AG04449 (cell line): Measurements from ENCODE around the gene OR4B1.

ENCODE experiments used
- CTCF ChIA-PET: fragments of 350-600 bp; formaldehyde crosslinking; extraction: SDS; loops from one replicate; lab custom pipeline; 2021; ENCODE audit warnings: antibody characterized with exemption; lab: Yijun Ruan, JAX
- POLR2A ChIA-PET: fragments of 400-600, 350-600 bp; formaldehyde crosslinking; extraction: SDS; loops from one replicate; lab custom pipeline; 2020; ENCODE audit warnings: antibody characterized with exemption, inconsistent platforms; lab: Yijun Ruan, JAX
- DNase-seq: peaks from one replicate; pipeline ENCODE4 v3.0.0-alpha.2; 2010; ENCODE audit warnings: low read depth, low spot score
- H3K4me3 ChIP-seq: 2 replicates; pipeline ENCODE4 v1.5.1; 2011; ENCODE audit warnings: low read depth, mild to moderate bottlenecking, control low read depth, low read length
- TF ChIP-seq, protein P1 (sequence below): IDR thresholded peaks from one replicate; pipeline ENCODE4 v1.5.1; 2011; ENCODE audit warnings: mild to moderate bottlenecking, moderate library complexity, low read length, control low read depth, inconsistent platforms; ENCODE audit not compliant: insufficient read depth; ENCODE audit errors: missing control alignments

The OR4B1 gene, protein sequence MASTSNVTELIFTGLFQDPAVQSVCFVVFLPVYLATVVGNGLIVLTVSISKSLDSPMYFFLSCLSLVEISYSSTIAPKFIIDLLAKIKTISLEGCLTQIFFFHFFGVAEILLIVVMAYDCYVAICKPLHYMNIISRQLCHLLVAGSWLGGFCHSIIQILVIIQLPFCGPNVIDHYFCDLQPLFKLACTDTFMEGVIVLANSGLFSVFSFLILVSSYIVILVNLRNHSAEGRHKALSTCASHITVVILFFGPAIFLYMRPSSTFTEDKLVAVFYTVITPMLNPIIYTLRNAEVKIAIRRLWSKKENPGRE

DNA sequence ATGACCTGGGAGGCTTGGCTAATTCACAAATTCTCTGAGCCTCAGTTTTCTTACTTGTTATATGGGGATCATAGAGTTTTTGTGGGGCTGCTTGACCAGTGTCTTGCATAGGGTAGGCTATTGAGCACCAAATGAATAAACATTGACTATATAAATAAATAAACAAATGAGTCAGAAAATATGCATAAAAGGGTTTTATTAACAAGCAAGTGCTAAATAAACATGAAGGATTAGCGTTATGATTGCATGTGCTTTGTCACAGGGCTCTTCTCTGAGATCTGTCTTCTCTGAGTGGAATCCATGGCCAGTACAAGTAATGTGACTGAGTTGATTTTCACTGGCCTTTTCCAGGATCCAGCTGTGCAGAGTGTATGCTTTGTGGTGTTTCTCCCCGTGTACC lies at the start of gene OR4B1:
Gene OR4B1, plus strand, starts transcription at position 301 of the 400 bp plus-strand sequence. Its CDS starts 0 bp downstream, at position 301.
- no peak within 1 kb of the TSS for H3K4me3 ChIP-seq
- CTCF ChIA-PET: no interaction called here
- no peak for DNase-seq
- POLR2A ChIA-PET: no interaction called here
- TF ChIP-seq, protein P1, sequence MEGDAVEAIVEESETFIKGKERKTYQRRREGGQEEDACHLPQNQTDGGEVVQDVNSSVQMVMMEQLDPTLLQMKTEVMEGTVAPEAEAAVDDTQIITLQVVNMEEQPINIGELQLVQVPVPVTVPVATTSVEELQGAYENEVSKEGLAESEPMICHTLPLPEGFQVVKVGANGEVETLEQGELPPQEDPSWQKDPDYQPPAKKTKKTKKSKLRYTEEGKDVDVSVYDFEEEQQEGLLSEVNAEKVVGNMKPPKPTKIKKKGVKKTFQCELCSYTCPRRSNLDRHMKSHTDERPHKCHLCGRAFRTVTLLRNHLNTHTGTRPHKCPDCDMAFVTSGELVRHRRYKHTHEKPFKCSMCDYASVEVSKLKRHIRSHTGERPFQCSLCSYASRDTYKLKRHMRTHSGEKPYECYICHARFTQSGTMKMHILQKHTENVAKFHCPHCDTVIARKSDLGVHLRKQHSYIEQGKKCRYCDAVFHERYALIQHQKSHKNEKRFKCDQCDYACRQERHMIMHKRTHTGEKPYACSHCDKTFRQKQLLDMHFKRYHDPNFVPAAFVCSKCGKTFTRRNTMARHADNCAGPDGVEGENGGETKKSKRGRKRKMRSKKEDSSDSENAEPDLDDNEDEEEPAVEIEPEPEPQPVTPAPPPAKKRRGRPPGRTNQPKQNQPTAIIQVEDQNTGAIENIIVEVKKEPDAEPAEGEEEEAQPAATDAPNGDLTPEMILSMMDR: no peak

DNA sequence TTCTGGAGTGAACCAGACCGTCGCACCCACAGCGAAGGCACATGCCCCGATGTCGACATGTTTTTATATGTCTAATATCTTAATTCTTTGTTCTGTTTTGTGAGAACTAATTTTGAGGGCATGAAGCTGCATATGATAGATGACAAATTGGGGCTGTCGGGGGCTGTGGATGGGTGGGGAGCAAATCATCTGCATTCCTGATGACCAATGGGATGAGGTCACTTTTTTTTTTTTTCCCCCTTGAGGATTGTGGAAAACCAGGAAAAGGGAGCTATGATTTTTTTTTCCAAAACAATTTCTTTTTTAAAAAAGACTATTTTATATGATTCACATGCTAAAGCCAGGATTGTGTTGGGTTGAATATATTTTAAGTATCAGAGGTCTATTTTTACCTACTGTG lies 49.2 kb upstream of the OR4B1 start:
- ChIA-PET CTCF (no interaction called here), POLR2A (no interaction called here)
- DNase-seq: no peak
- no peak overlapping the region for H3K4me3 ChIP-seq
- TF ChIP-seq, protein P1: no peak

DNA sequence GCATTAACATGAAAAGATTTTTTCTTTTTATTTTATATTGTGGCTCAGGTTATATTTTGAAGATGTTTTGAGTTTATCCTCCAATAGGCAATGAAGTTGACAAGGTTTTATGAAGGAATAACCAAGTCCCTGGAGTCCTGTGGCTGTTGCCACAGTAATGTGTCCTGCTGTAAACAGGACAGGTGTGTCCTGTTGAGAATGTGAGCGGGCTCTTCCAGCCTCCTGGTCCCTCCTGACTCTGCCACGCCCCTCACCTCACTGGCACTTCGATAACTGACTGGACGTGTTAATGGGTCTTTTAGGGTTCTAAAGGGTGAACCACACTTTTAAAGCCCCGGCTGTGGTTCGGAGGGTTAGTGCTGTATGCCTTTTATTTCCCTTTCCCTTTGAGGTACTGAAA lies 47.8 kb upstream of the OR4B1 start:
- POLR2A ChIA-PET: no interaction called here
- H3K4me3 ChIP-seq: no peak overlapping the region
- TF ChIP-seq, protein P1: no peak
- DNase-seq: no peak
- CTCF ChIA-PET: no interaction called here

DNA sequence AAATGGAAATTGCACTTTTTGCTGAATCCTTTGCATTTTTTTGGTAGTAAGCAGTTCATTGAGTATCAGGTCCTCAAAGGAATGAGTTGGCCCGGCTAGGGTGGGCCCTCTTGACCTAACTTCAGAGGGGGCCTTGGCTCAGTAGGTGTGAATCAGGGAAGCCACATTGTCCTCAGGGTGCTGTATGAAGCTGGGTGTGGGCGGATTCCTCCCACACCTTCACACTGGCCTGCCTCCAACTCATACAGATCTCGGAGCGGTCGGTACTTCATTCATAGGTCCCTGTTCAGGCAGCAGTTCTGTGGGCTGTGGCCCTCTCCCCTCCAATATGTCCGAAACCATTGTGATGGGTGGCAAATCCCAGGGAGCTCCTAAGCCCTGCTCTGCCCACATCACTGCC lies 47.4 kb upstream of the OR4B1 start:
- CTCF ChIA-PET: interaction anchor here (1.4 kb wide), 1 partner anchor 49 kb away, joined by 4 read pairs; no protein-coding TSS in a partner anchor
- TF ChIP-seq, protein P1: no peak
- POLR2A ChIA-PET: no interaction called here
- DNase-seq: no peak
- H3K4me3 ChIP-seq: no peak overlapping the region

DNA sequence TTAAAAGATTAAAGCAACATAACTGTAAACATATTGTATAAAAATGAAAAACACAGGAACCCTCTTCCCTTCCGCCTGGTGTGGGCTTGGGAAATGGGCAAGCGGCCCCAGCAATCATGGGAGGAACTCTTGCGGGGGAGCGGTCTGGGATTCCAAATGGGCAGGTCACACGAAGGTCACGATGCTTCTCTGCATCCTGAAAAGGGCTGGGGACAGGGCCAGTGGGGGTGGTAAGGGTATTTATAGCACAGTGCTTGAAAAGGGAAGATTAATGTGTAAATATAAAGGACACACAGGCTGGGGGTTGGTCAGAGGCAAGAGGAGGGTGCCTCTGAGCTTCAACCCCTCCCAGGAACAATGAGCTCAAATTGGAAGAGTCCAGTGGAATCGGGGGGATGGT lies 46.9 kb upstream of the OR4B1 start:
- ChIA-PET CTCF (interaction anchor here (1.1 to 1.4 kb wide), 2 partner anchors 50 to 232 kb away, joined by 3 to 4 read pairs; no protein-coding TSS in a partner anchor), POLR2A (no interaction called here)
- no peak for DNase-seq
- TF ChIP-seq, protein P1: no peak
- no peak overlapping the region for H3K4me3 ChIP-seq
